ENCODE data around the gene CUL4A. TPM values are rescaled to one million over a fixed set of nuclear protein-coding genes. Genes with fewer than 3 reads are reported as not detected.
A peak's percentile ranks its signal among the peaks of the same experiment; 100 is the strongest.

CUL4A gene
- total RNA-seq, 2 donors from 2014 or later: 53.2 to 63.0 TPM

DNA sequence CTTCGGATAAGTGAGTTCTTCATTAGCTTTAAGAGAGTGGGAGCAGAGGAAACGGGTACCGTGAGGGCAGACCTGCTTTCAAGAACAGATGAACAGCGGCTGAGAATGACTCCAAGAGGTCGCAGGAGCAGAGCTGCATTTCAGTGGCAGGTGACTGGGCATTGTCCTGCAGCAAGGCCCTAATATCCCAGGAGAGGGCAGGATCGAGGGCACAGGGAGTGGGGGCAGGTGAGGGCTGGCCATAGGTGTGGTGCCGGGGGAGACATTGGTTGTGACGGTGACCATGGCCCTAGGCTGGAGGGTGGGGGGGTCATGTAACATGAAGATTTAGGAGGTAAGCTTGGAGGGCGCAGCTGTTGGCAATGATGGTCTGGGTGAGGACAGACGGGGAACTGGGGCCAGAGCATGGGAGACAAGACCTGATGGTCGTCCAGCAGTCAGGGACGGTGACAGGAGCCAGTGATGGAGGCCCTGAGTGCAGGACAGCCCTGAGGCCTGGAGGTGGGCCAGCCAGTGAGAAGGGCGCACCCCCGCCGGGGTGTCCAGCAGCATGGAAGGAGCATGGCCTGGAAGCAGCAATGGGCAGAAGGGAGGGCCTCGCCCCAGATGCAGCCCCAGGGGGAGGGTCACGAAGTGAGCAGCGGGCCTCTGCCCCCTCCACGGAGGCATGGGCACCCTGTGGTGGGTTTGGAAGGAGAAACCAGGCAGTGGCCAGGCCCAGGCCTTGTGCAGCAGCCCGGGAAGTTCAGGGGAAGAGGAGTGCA lies 58.4 kb downstream of the CUL4A start:
- intact Hi-C loops (cut with DNase I, micrococcal nuclease): no loop called here
- DNase-seq (no peak), ATAC-seq (peak; percentile 11)

DNA sequence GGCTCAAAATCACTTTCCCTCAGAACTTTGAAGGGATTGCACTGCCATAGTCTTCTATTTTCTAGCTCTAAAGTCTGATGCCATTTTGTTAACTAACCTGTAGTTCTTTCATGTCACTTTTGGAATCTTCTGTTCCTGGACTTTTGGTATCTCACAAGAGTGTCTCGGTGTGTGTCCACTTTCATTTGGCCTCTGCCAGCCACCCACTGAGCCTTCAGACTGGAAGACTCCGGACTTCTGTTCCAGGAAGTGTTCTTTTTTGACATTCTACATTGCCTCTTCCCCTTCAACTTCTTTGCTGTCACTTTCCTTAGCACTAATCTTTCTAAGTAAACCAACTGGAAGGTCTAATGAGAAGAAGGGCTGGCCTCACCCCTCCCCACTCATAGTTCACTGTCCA lies 62.6 kb downstream of the CUL4A start:
- ATAC-seq: no peak
- intact Hi-C loops (cut with DNase I, micrococcal nuclease): loop anchor here in 1 of 2 donors (10.0 kb wide), 1 partner anchor 123 kb away; no protein-coding TSS in a partner anchor
- DNase-seq: no peak

DNA sequence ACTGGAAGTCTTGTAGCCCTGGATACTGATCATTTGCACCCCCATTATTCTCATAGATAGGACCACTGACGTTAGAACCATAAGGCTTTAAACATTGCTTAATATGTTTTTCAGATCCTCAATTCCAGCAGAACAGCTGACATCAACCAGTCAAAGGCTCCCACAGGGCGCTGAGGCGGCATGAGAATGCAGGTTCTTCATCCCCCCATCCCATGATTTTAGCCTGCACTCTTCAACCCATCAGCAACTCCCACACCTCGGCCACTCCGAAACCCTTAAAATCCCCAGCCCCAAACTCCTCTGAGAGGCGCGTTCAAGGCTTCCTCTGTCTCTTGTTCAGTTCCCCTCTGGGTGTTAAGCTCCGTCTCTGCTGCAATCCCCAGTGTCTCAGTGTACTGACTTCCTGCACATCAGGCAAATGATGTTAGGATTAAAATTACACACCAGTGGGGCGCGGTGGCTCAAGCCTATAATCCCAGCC lies 63.3 kb downstream of the CUL4A start:
- ATAC-seq: no peak
- intact Hi-C loops (cut with DNase I, micrococcal nuclease): loop anchor here in 1 of 2 donors (10.0 kb wide), 1 partner anchor 122 kb away; no protein-coding TSS in a partner anchor
- no peak for DNase-seq

DNA sequence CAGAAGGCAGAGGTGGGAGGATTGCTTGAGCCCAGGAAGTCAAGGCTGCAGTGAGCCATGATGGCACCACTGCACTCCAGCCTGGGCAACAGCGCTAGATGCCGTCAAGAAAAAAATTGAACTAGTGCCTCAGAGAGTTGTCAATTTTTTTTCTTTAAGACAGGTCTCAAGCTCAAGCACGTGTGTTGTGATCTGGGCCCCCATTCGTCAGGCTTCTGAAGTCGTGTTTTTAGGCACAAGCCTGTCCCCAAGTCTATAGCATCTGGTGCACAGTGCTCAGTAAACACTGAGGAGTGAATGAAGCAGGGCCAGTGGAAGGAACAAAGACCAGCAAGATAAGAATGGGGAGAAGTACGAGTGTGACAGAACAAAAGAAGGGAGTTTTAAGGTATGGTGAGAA lies 63.9 kb downstream of the CUL4A start:
- DNase-seq (no peak), ATAC-seq (no peak)
- intact Hi-C loops (cut with DNase I, micrococcal nuclease): loop anchor here in 1 of 2 donors (10.0 kb wide), 1 partner anchor 121 kb away; no protein-coding TSS in a partner anchor

DNA sequence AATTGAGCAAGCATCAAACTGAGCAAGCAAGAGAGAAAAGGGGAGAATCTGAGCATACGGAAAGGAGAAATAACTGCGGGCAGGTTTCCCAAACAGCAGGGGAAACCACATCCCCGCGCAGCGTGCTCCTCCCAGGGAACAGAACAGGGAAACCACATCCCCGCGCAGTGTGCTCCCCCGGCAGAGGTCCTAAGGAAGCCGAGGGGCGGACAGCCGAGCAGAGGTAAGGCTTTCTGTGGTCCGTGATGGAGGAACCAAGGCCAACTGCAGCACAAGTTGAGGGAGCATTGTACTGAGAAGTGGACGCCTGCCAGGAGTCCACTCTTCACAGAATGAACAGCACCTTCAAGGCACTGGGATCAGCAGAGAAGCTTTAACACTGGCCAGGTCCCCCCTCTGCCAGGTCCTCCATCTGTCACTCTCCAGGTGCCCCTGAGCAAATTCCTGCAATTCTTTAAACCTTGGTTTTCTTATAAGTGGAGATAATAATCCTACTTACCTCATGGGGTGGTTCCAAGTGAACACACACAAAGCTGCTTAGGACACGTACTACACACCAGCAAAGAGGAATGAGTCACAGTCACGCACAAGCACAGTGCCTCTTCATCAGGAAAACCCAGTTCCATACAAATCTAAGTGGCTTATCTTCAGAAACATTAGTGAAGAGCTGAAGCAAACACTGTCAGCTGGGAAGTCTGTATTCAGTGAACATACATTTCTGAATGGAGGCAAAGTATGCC lies 64.6 kb downstream of the CUL4A start:
- intact Hi-C loops (cut with DNase I, micrococcal nuclease): loop anchor here in 1 of 2 donors (10.0 kb wide), 1 partner anchor 121 kb away; no protein-coding TSS in a partner anchor
- DNase-seq: no peak

DNA sequence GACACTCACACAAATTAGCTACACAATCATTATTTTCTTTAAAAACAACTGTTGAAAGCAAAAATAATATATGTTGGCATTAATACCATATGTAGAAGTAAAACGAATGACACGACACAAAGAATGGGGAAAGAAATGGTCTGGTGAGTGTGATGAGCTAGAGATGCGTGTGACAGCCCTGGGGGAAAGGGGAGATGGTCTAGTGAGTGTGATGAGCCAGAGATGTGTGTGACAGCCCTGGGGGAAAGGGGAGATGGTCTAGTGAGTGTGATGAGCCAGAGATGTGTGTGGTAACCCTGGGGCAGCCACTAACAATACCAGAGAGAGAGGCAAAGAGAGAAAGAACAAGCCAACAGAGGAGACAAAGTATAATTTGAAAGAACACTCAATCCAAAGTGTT lies 65.3 kb downstream of the CUL4A start:
- no peak for DNase-seq
- no peak for ATAC-seq
- intact Hi-C loops (cut with DNase I, micrococcal nuclease): loop anchor here in 1 of 2 donors (10.0 kb wide), 1 partner anchor 120 kb away; no protein-coding TSS in a partner anchor

More for the DNA sequence above, 64.6 kb downstream of the CUL4A start:
- ATAC-seq: no peak

DNA sequence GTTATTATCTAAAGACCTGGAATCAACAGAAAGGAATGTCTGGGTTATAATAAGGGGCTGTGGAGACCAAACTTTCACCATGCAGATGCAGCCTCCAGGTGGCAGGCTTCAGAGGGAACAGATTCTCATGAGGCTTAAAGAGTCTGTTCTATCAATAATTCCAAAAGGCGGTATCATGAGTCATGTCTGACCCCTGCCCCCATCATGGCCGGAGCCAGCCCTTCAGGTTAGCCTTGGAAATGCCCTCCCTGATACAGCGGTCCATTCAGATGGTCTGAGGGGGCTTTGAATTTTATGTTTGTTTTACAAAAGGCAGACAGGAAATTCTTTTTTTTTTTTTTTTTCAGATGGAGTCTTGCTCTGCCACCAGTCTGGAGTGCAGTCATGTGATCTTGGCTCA lies 66.0 kb downstream of the CUL4A start:
- ATAC-seq (peak; percentile 92), DNase-seq (peak in 1 of 2 donors; percentile 56)
- intact Hi-C loops (cut with DNase I, micrococcal nuclease): loop anchor here in 1 of 2 donors (10.0 kb wide), 1 partner anchor 119 kb away; no protein-coding TSS in a partner anchor

DNA sequence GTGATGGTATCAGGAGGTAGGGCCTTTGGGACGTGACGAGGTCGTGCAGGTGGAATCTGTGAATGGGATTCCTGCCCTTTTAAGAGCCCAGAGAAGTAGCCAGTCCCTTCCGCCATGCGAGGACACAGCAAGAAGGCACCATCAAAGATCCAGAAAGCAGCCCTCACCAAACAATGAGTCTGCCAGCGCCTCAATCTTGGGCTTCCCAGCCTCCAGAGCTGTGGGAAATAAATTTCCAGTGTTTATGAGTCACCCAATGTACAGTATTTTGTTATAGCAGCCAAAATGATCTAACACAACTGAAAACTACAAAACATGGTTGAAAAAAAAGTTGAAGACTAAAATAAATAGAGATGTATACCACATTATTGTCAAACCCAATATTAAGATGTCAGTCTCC lies 70.7 kb downstream of the CUL4A start:
- intact Hi-C loops (cut with DNase I, micrococcal nuclease): no loop called here
- no peak for DNase-seq
- no peak for ATAC-seq

DNA sequence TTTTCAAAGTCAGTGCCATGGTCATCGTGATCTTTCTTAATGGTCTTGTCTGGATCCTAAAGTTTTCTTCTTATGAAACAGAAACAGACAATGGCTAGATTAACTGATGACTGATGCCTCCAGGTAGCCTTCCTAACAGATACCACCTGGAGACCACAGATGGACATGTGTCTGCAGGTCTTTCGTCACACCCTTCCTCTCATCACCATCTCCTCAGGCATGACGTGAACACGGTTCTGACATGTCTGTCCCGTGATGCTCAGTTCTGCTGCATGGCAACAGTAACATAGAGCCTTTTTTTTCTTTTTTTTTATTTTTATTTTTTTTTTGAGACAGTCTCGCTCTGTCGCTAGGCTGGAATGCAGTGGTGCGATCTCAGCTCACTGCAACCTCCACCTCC lies 74.5 kb downstream of the CUL4A start:
- ATAC-seq (no peak), DNase-seq (no peak)
- intact Hi-C loops (cut with DNase I, micrococcal nuclease): no loop called here

DNA sequence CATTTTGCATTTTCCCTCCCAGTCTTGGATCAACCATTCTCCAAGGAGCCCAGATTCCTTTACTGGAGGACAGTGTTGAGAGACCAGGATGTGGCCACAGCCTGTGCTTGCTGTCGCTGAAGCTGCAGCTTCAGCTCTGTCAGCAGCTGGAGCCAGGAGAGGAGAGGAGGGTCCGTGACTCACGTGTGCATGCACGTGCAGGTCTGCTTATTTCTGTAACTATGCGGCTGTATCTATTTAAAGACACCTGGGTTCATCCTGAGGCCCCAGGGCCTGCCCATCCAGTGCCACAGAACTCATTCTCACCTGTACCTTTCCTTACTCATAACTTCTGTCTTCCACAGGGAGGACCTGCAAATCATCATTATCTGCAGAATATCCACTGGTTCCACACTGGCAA lies 79.5 kb downstream of the CUL4A start:
- DNase-seq: no peak
- intact Hi-C loops (cut with DNase I, micrococcal nuclease): no loop called here
- no peak for ATAC-seq

DNA sequence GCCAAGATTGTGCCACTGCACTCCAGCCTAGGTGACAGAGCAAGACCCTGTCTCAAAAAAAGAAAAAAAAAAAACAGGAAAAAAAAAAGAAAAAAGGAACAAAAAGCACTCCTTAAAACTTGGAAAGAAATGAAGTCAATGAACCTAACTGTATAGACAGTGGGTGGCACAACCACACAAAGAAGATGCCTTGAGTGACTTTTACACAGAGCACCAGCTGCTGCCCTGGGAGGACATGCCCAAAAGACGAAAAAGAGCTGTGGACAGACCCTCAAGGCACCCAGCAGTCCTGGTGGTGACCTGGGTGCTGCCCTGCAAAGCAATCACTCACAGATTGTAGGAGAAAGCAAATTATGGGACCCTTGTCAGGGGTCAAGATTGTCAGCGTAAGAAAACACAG lies 81.7 kb downstream of the CUL4A start:
- ATAC-seq: no peak
- intact Hi-C loops (cut with DNase I, micrococcal nuclease): no loop called here
- no peak for DNase-seq

DNA sequence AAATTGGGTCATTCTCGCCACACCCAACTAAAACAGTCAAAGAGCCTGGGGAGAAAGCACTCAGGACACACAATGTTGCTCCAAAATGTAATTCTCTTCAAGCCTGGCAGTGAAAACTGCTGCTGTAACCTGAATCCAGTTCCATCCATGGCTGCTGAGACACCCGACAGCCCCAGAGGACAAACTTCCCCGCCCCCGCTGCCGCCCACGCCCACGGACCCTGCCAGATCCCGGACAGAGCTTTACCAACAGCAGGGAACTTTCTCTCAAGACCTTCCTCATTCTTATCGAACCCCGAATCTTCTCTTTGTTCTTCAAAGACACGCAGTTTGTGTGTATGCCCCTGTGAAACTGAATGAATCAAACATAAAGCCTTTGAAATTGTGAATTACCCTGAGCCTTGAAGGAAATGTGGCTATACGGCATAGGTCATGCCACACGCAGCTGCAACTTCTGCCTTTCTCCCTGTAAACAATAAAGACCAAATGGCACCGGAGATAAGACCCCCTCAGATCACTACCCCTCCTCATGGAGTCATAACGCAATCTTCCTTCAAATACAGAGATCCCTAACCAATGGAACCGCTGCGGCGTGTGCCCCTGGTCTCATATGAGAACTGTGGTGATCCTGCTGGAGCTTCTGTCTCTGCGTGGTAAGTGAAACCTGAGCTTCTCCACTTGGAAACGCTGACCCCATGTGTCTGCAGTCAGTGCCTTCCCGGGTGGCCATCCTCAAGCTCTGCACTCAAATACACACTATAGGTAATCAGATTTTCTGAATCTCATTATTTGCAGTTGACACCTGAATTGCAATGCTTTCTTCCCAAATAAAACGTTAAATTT lies 82.8 kb downstream of the CUL4A start:
- DNase-seq: no peak
- no peak for ATAC-seq
- intact Hi-C loops (cut with DNase I, micrococcal nuclease): no loop called here

DNA sequence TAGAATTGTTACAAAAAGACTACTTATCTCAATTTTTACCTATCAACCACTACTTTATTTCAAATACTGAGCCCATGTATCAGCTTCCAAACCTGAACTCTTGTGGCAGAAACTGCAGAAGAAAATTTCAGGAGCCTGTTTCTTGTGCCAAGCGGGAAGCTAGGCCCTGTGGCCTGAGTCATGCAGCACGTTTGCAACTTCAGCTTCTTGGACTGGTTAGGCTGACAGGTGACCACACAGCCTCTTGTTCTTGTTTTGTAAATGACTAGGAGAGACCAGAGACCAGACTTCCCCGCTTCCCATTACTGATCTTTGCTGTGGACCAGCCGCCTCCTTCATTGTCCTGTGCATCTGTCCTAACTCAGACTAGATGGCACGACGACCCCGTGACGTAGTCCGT lies 84.3 kb downstream of the CUL4A start:
- no peak for ATAC-seq
- DNase-seq: no peak
- intact Hi-C loops (cut with DNase I, micrococcal nuclease): no loop called here

DNA sequence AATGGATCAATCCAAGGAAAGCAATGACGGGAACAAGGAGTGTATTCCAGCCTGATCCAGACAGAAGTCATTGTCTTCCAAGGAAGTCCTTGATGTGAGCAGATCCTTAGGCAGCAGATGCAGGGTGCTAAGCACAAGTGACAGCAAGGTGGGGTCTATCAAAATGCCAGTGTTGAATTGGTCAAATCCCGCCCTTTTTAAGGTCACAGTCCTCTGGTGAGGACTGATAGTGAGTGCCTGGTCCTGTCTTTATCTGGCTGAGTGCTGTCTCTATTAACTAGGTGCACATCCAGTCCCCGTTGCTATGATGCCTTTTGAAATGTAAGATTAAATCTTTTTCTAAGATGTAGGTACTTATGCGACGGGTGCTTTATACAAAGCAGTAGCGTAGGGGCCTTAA lies 86.4 kb downstream of the CUL4A start:
- intact Hi-C loops (cut with DNase I, micrococcal nuclease): no loop called here
- DNase-seq (no peak), ATAC-seq (no peak)

DNA sequence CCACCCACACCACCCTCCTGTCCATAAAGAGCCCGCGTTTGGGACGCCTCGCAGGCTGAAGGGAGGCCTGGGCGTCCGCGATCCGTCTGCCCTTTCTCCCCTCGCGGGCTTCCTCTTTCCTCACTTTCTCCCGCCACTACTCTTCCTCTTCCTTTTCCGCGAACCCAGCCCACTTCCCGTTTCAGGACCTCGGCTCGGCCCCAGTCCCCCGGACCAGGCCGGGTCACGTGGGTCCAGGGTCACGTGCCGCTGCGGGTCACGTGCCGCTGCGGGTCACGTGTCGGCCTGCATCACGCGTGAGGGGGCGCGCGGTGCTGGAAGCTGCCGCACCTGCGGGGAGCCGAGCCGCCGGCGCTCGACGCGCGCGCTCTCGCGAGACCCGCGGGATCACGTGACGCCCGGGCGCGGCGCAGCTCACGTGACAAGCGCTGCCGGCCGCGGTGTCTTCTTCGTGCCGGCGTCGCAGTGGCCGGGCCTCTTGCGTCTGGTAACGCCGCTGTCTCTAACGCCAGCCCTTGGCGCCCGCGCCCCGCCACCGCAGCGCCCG lies 87.5 kb downstream of the CUL4A start, which contains the start of gene LAMP1:
Gene LAMP1, plus strand, starts transcription at position 417 of the 547 bp plus-strand sequence. CDS start 196 bp downstream, outside the sequence.
- ATAC-seq: peak; percentile 94
- peak; percentile 96 to 99 for DNase-seq
- intact Hi-C loops (cut with DNase I, micrococcal nuclease): no loop called here

DNA sequence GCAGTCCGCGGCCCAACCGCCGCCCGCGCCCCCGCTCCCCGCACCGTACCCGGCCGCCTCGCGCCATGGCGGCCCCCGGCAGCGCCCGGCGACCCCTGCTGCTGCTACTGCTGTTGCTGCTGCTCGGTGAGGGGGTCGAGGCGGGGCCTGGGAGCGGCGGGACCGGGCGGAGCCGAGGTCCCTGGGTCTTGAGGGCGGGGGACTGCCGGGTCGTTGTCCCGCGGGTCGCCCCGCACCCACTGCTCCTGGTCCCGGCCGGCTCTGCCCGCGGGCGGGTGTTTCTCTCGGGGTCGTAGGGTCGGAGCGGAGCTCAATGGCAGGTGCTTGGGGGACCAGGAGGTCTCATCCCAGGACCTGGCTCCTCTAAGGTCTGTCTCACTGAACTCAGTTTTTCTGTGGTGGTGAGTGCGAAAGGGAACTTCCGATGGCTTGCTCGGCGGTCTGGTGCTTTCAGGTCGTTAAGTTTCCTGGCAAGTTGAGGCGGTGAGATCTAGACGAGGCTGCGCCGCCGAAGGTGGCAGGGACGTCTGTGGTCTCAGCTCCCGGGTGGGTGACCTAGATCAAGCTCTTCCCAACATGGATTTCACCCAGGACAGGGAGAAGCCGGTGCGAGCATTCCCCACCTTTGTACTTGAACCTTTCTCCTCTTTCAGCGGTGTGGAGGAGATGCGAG lies 88.1 kb downstream of the CUL4A start:
- DNase-seq: peak; percentile 33
- intact Hi-C loops (cut with DNase I, micrococcal nuclease): no loop called here
- peak; percentile 10 for ATAC-seq

DNA sequence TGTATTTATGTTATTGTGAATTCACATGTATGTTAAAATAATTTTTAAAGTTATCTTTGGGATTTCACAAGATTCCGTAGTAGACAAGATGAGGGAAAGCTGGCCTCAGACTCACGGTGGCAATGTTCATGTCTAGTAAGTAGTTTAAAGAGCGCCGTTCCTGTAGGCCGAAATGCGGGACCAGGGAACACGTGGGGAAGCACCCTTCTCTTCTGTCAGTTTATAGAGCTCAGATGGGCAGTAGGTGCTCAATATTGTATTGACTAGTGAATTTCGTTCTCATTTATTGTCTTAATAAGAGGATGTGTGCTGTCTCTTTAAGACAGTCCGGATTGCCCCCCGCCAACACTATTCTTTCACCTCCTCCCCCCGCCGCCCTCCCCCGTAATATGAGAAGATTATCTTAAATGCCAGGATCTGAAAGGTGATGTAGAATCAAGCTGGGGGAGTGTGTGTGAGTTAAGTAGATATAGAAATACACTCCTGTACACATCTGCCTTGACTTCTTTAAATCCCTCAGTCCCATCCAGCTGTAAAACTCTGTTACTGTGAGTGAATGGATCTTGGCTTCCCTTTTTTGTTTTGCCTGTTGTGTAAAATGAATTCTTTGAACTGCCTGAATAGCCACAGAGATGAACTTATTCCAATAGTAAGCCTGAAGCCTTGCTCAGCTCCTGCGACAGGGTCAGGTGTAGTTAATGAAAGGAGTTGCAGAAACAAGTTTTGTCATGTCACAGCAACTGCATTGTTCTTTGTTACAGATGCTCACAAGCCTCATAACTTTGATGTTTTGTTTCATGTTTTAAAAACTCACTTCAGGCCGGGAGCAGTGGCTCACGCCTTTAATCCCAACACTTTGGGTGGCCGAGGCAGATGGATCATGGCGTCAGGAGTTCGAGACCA lies 88.9 kb downstream of the CUL4A start:
- DNase-seq (no peak), ATAC-seq (no peak)
- intact Hi-C loops (cut with DNase I, micrococcal nuclease): no loop called here

All from left colon (tissue), 2 donors.